Left lung (tissue), 10 donors: Measurements from ENCODE around the gene IGFLR1. TPM values are rescaled to one million over a fixed set of nuclear protein-coding genes. Genes with fewer than 3 reads are reported as not detected.

Experiments
- ATAC-seq: fragments of 200-7000 bp; cut with Tn5 transposase; one replicate; pipeline ENCODE4 v1.9.1; 2020; ENCODE audit warnings: moderate library complexity
- DNase-seq, 4 donors: peaks; one replicate each; pipeline ENCODE4 v3.0.0-alpha.2; 2013 to 2020
- H3K27ac ChIP-seq, 2 donors: fragments of 200-600 bp; sonication (generic) in 1 of 2; one replicate each; pipeline versions ENCODE4 v1.5.0 to v1.8.0; 2020 to 2021
- H3K27me3 ChIP-seq, 2 donors: fragments of 200-600 bp; sonication (generic) in 1 of 2; one replicate each; pipeline versions ENCODE4 v1.5.0 to v1.8.0; 2020 to 2021
- H3K36me3 ChIP-seq, 2 donors: fragments of 200-600 bp; sonication (generic) in 1 of 2; one replicate each; pipeline versions ENCODE4 v1.5.0 to v1.8.0; 2020 to 2021
- H3K4me1 ChIP-seq, 2 donors: fragments of 200-600 bp; one replicate each; pipeline ENCODE4 v1.8.0; 2021
- H3K4me3 ChIP-seq, 2 donors: fragments of 200-600 bp; sonication (generic) in 1 of 2; one replicate each; pipeline versions ENCODE4 v1.5.0 to v1.8.0; 2020 to 2021; ENCODE audit warnings: mild to moderate bottlenecking in 1 of 2
- H3K9me3 ChIP-seq, 2 donors: fragments of 200-600 bp; sonication (generic) in 1 of 2; one replicate each; pipeline versions ENCODE4 v1.5.0 to v1.8.0; 2020 to 2021
- CTCF ChIP-seq, 2 donors: fragments of 200-600 bp; sonication (generic) in 1 of 2; IDR thresholded peaks; one replicate each; pipeline versions ENCODE4 v1.5.0 to v1.8.0; 2021; ENCODE audit warnings: antibody characterized with exemption in 2 of 2
- intact Hi-C, 2 donors: fragments of 100-400 bp; cut with DNase I; formaldehyde crosslinking; loops; one replicate each; pipeline versions ENCODE4 v1.11.2 to v1.14.2; 2022
- polyA plus RNA-seq, 6 donors: library from polyadenylated mRNA; unstranded; fragments of 120-200 nt; gene quantifications; one replicate each; pipeline ENCODE4 v1.2.1, GENCODE V29; 2013; ENCODE audit not compliant: insufficient read length in 6 of 6
- total RNA-seq, 2 donors: library from RNA; stranded (reverse); fragmentation: NEBNext Ultra II Directional; extraction: Animal tissue kit (Norgen Biotek cat#: 25700); gene quantifications; one replicate each; pipeline ENCODE4 v1.2.1, GENCODE V29; 2021
- donor health status: DM: no; HTN: yes; CAD: no.
- donor health status: DM: no; HTN: no; CAD: no.

Gene IGFLR1
- total and polyA plus RNA-seq, 8 donors: 2.0 to 25.8 (median 5.6) TPM

- no peak for TF ChIP-seq CTCF (IDR thresholded peaks at IDR 0.05)
- peak; percentile 81 to 92 (median 84) for DNase-seq
Measured at GRCh38 chr19:35757231-35757748, 15.0 kb upstream of the IGFLR1 start.

GRCh38 chr19:35756377-35757230 lies 14.4 kb upstream of the IGFLR1 start, which contains the start of gene HSPB6:
Gene HSPB6, minus strand, starts transcription at chr19:35757029. Its CDS starts 21 bp downstream, at chr19:35757008.
- DNase-seq (peak in 3 of 4 donors; percentile 78 to 85 (median 82)), ATAC-seq (peak; percentile 5)
- peak within 1 kb of the TSS; percentile 21 to 92 for H3K4me3 ChIP-seq
- H3K4me1 ChIP-seq: peaks cover 13 to 41% of the 10 kb centered on the region in 2 donors
- H3K36me3 ChIP-seq: peaks cover 0 to 38% of the 10 kb centered on the region in 2 donors
- H3K9me3 ChIP-seq: no peaks in the 10 kb centered on the region
- peaks cover 0 to 21% of the 10 kb centered on the region in 2 donors for H3K27me3 ChIP-seq
- peak within 1 kb of the TSS; percentile 94 to 95 for H3K27ac ChIP-seq
- intact Hi-C loops: no loop called here
- no peak for TF ChIP-seq CTCF (IDR thresholded peaks at IDR 0.05)

More at GRCh38 chr19:35757231-35757748, 15.0 kb upstream of the IGFLR1 start:
- Histone ChIP-seq H3K4me1 (peaks cover 13 to 41% of the 10 kb centered on the region in 2 donors), H3K36me3 (peaks cover 0 to 38% of the 10 kb centered on the region in 2 donors), H3K27ac (peak overlapping the region; percentile 86 to 94), H3K9me3 (no peaks in the 10 kb centered on the region), H3K27me3 (peaks cover 0 to 21% of the 10 kb centered on the region in 2 donors), H3K4me3 (peak overlapping the region; percentile 19 to 92)
- intact Hi-C loops: no loop called here
- ATAC-seq: peak; percentile 39

- Histone ChIP-seq H3K27me3 (peaks cover 0 to 21% of the 10 kb centered on the region in 2 donors), H3K27ac (peak overlapping the region; percentile 86 to 94), H3K36me3 (peaks cover 0 to 40% of the 10 kb centered on the region in 2 donors), H3K9me3 (no peaks in the 10 kb centered on the region), H3K4me3 (peak overlapping the region; percentile 21 to 92), H3K4me1 (peaks cover 13 to 41% of the 10 kb centered on the region in 2 donors)
- TF ChIP-seq CTCF (IDR thresholded peaks at IDR 0.05): no peak
- intact Hi-C loops: no loop called here
- ATAC-seq (peak; percentile 7), DNase-seq (peak in 2 of 4 donors; percentile 69 to 84)
Measured at GRCh38 chr19:35755550-35756376, 13.5 kb upstream of the IGFLR1 start.

GRCh38 chr19:35755131-35755549 lies 12.9 kb upstream of the IGFLR1 start:
- H3K27me3 ChIP-seq: peaks cover 0 to 21% of the 10 kb centered on the region in 2 donors
- no peak for ATAC-seq
- H3K4me3 ChIP-seq: peak overlapping the region; percentile 21 to 92
- DNase-seq: no peak
- peak overlapping the region in 1 of 2 donors; percentile 94 for H3K27ac ChIP-seq
- H3K4me1 ChIP-seq: peaks cover 13 to 44% of the 10 kb centered on the region in 2 donors
- intact Hi-C loops: no loop called here
- peaks cover 0 to 40% of the 10 kb centered on the region in 2 donors for H3K36me3 ChIP-seq
- H3K9me3 ChIP-seq: no peaks in the 10 kb centered on the region
- TF ChIP-seq CTCF (IDR thresholded peaks at IDR 0.05): no peak
